ENCODE measurements around the gene OLFM1.
"Not testable (repeated sequence)": the region's sequence is repeated elsewhere in the genome, so short reads cannot be mapped to it uniquely, and the experiment has no call there.

Gene OLFM1

GRCh38 chr9:135160862-135161261 lies 73.4 kb downstream of the OLFM1 start:
- H3K14ac ChIP-seq (ENCODE audit: low read length in 2 of 2) = no peak overlapping the region
- no peak overlapping the region for H2BK5ac ChIP-seq (ENCODE audit: low read depth, low read length, poor library complexity, severe bottlenecking)
- 85% methylated on average over 5 of the region's 7 CpGs for WGBS
- H2AFZ ChIP-seq (ENCODE audit: low read depth, low read length) = no peak overlapping the region
- H3K4ac ChIP-seq (ENCODE audit: low read depth in 1 of 2, low read length in 2 of 2) = no peak overlapping the region
- no peak overlapping the region for H3K27ac ChIP-seq (ENCODE audit: low read length, poor library complexity, severe bottlenecking)
- H3K18ac ChIP-seq (ENCODE audit: low read depth in 1 of 2, low read length in 2 of 2) = no peak overlapping the region
- H3K4me1 ChIP-seq (ENCODE audit: control insufficient read depth, insufficient read depth, low read depth, low read length) = no peaks in the 10 kb centered on the region
- no peak overlapping the region for H2BK120ac ChIP-seq (ENCODE audit: low read depth, low read length)
- no peak overlapping the region for H2AK5ac ChIP-seq (ENCODE audit: low read length, severe bottlenecking)
- H2BK15ac ChIP-seq (ENCODE audit: low read depth, poor library complexity, severe bottlenecking) = no peak overlapping the region
- H3K79me1 ChIP-seq (replicated peaks; ENCODE audit: low read length, poor library complexity, severe bottlenecking) = no peaks in the 10 kb centered on the region
- peaks cover 0 to 43% of the 10 kb centered on the region in 2 experiments for H3K27me3 ChIP-seq (ENCODE audit: control insufficient read depth in 1 of 2, insufficient read depth in 1 of 2, low read length in 2 of 2)
- no peaks in the 10 kb centered on the region for H3K9me3 ChIP-seq (ENCODE audit: control insufficient read depth, low read length)
- H3K4me2 ChIP-seq (ENCODE audit: low read length, poor library complexity, severe bottlenecking) = no peak overlapping the region
- H4K91ac ChIP-seq (ENCODE audit: low read length) = no peak overlapping the region
- H4K8ac ChIP-seq (ENCODE audit: low read length) = no peak overlapping the region
- no peak for DNase-seq
- H3K36me3 ChIP-seq (ENCODE audit: control insufficient read depth in 1 of 2, insufficient read depth in 2 of 2, low read depth in 1 of 2, low read length in 2 of 2) = no peaks in the 10 kb centered on the region
- H3K23ac ChIP-seq (ENCODE audit: low read length in 2 of 2) = no peak overlapping the region
- H3K4me3 ChIP-seq (ENCODE audit: insufficient read depth in 1 of 2, low read depth in 1 of 2, low read length in 2 of 2) = no peak overlapping the region
- H3K9ac ChIP-seq (ENCODE audit: low read length) = no peak overlapping the region
- no peak overlapping the region for H2BK12ac ChIP-seq (ENCODE audit: low read length in 2 of 2)

DNA sequence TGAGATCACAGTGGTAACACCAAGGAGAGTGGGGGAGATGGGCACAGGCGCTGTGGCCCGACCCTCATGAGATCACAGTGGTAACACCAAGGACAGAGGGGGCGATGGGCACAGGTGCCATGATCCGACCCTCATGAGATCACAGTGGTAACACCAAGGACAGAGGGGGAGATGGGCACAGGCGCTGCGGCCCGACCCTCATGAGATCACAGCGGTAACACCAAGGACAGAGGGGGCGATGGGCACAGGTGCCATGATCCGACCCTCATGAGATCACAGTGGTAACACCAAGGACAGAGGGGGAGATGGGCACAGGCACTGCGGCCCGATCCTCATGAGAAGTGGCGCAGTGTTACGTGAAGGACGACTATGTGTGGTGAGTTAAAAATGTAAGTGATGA lies 75.1 kb downstream of the OLFM1 start:
- DNase-seq; H2BK5ac ChIP-seq (ENCODE audit: low read depth, low read length, poor library complexity, severe bottlenecking): not testable (repeated sequence)
- WGBS = 89% methylated on average over 14 of the region's 15 CpGs

DNA sequence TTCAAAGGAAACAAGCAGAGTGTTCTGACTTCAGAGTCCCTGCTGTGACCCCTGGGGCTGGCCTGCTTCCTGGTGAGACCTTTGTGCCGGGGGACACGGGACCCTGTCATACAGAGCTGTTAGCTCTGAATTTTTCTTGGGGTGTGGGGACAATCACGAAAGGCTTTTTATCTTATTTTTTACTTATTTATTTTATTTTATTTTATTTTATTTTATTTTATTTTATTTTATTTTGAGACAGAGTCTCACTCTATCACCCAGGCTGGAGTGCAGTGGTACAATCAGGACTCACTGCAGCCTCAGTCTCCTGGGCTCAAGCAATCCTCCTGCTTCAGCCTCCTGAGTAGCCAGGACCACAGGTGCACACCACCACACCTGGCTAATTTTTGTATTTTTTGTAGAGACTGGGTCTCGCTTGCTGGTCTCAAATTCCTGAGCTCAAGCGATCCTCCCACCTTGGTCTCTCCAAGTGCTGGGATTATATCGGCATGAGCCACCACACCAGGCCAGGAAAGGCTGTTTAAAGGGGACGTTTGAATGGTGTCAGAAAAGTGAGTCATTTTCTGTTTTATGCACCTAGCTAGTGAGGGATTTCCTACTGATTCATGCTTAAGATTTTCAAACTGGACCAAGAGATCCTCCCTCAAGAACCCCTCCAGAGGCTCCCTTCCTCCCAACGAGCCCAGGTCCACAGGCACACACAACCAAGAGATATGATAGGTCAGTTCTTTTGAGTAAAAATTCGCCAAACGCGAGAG lies 75.7 kb downstream of the OLFM1 start:
- H3K27me3 ChIP-seq (ENCODE audit: control insufficient read depth in 1 of 2, insufficient read depth in 1 of 2, low read length in 2 of 2) = peaks cover 0 to 53% of the 10 kb centered on the region in 2 experiments
- H4K91ac ChIP-seq (ENCODE audit: low read length) = no peak overlapping the region
- H3K14ac ChIP-seq (ENCODE audit: low read length in 2 of 2) = no peak overlapping the region
- H3K4me2 ChIP-seq (ENCODE audit: low read length, poor library complexity, severe bottlenecking) = no peak overlapping the region
- no peaks in the 10 kb centered on the region for H3K4me1 ChIP-seq (ENCODE audit: control insufficient read depth, insufficient read depth, low read depth, low read length)
- H3K9me3 ChIP-seq (ENCODE audit: control insufficient read depth, low read length) = no peaks in the 10 kb centered on the region
- H2BK15ac ChIP-seq (ENCODE audit: low read depth, poor library complexity, severe bottlenecking) = no peak overlapping the region
- H3K4ac ChIP-seq (ENCODE audit: low read depth in 1 of 2, low read length in 2 of 2) = no peak overlapping the region
- H2AFZ ChIP-seq (ENCODE audit: low read depth, low read length) = no peak overlapping the region
- no peaks in the 10 kb centered on the region for H3K36me3 ChIP-seq (ENCODE audit: control insufficient read depth in 1 of 2, insufficient read depth in 2 of 2, low read depth in 1 of 2, low read length in 2 of 2)
- H3K9ac ChIP-seq (ENCODE audit: low read length) = no peak overlapping the region
- WGBS = 64% methylated on average over 8 of the region's 11 CpGs
- no peak overlapping the region for H3K18ac ChIP-seq (ENCODE audit: low read depth in 1 of 2, low read length in 2 of 2)
- no peak overlapping the region for H2BK5ac ChIP-seq (ENCODE audit: low read depth, low read length, poor library complexity, severe bottlenecking)
- no peak overlapping the region for H2BK120ac ChIP-seq (ENCODE audit: low read depth, low read length)
- H3K27ac ChIP-seq (ENCODE audit: low read length, poor library complexity, severe bottlenecking) = no peak overlapping the region
- H3K23ac ChIP-seq (ENCODE audit: low read length in 2 of 2) = no peak overlapping the region
- DNase-seq = no peak
- H2AK5ac ChIP-seq (ENCODE audit: low read length, severe bottlenecking) = no peak overlapping the region
- no peak overlapping the region for H2BK12ac ChIP-seq (ENCODE audit: low read length in 2 of 2)
- H3K4me3 ChIP-seq (ENCODE audit: insufficient read depth in 1 of 2, low read depth in 1 of 2, low read length in 2 of 2) = no peak overlapping the region
- H3K79me1 ChIP-seq (replicated peaks; ENCODE audit: low read length, poor library complexity, severe bottlenecking) = no peaks in the 10 kb centered on the region
- H4K8ac ChIP-seq (ENCODE audit: low read length) = no peak overlapping the region

More for the DNA sequence above, 75.1 kb downstream of the OLFM1 start:
- peaks cover 0 to 55% of the 10 kb centered on the region in 2 experiments for H3K27me3 ChIP-seq (ENCODE audit: control insufficient read depth in 1 of 2, insufficient read depth in 1 of 2, low read length in 2 of 2)
- H2AK5ac ChIP-seq (ENCODE audit: low read length, severe bottlenecking); H3K36me3 ChIP-seq (ENCODE audit: control insufficient read depth in 1 of 2, insufficient read depth in 2 of 2, low read depth in 1 of 2, low read length in 2 of 2); H3K27ac ChIP-seq (ENCODE audit: low read length, poor library complexity, severe bottlenecking); H2BK15ac ChIP-seq (ENCODE audit: low read depth, poor library complexity, severe bottlenecking); H3K4me2 ChIP-seq (ENCODE audit: low read length, poor library complexity, severe bottlenecking); H3K9ac ChIP-seq (ENCODE audit: low read length); H3K9me3 ChIP-seq (ENCODE audit: control insufficient read depth, low read length); H4K8ac ChIP-seq (ENCODE audit: low read length); H3K4me3 ChIP-seq (ENCODE audit: insufficient read depth in 1 of 2, low read depth in 1 of 2, low read length in 2 of 2); H2BK12ac ChIP-seq (ENCODE audit: low read length in 2 of 2); H4K91ac ChIP-seq (ENCODE audit: low read length); H3K4ac ChIP-seq (ENCODE audit: low read depth in 1 of 2, low read length in 2 of 2); H3K14ac ChIP-seq (ENCODE audit: low read length in 2 of 2); H3K79me1 ChIP-seq (replicated peaks; ENCODE audit: low read length, poor library complexity, severe bottlenecking); H3K23ac ChIP-seq (ENCODE audit: low read length in 2 of 2); H3K18ac ChIP-seq (ENCODE audit: low read depth in 1 of 2, low read length in 2 of 2); H2AFZ ChIP-seq (ENCODE audit: low read depth, low read length); H2BK120ac ChIP-seq (ENCODE audit: low read depth, low read length); H3K4me1 ChIP-seq (ENCODE audit: control insufficient read depth, insufficient read depth, low read depth, low read length): not testable (repeated sequence)

DNA sequence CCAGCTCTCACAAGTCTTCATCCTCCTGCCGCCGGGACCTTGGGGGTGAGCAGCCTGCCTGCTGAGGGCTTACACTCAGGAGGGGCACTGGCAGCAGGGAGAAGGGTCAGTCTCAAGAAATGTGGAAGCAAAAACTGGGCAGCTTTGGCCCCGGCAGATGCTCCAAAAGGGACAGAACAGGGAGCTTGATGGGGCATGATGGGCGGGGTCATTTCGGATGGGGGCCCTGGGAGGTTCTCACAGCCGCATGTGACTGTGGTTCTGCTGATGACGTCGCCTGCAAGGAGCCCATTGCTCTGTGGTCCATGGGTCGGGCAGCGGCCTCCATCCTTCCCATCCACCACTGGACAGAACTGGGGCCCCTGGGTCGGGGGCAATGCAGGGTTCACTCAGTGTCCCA lies 76.6 kb downstream of the OLFM1 start:
- H2BK12ac ChIP-seq (ENCODE audit: low read length in 2 of 2) = no peak overlapping the region
- 77% methylated on average over 5 of the region's 11 CpGs for WGBS
- H3K18ac ChIP-seq (ENCODE audit: low read depth in 1 of 2, low read length in 2 of 2) = no peak overlapping the region
- no peak overlapping the region for H4K8ac ChIP-seq (ENCODE audit: low read length)
- peaks cover 0 to 48% of the 10 kb centered on the region in 2 experiments for H3K27me3 ChIP-seq (ENCODE audit: control insufficient read depth in 1 of 2, insufficient read depth in 1 of 2, low read length in 2 of 2)
- H3K79me1 ChIP-seq (replicated peaks; ENCODE audit: low read length, poor library complexity, severe bottlenecking) = no peaks in the 10 kb centered on the region
- no peaks in the 10 kb centered on the region for H3K9me3 ChIP-seq (ENCODE audit: control insufficient read depth, low read length)
- no peak overlapping the region for H3K23ac ChIP-seq (ENCODE audit: low read length in 2 of 2)
- H3K4ac ChIP-seq (ENCODE audit: low read depth in 1 of 2, low read length in 2 of 2) = no peak overlapping the region
- H2BK120ac ChIP-seq (ENCODE audit: low read depth, low read length) = no peak overlapping the region
- H3K14ac ChIP-seq (ENCODE audit: low read length in 2 of 2) = no peak overlapping the region
- no peak overlapping the region for H3K4me3 ChIP-seq (ENCODE audit: insufficient read depth in 1 of 2, low read depth in 1 of 2, low read length in 2 of 2)
- H3K9ac ChIP-seq (ENCODE audit: low read length) = no peak overlapping the region
- no peak overlapping the region for H2AK5ac ChIP-seq (ENCODE audit: low read length, severe bottlenecking)
- no peak overlapping the region for H2BK15ac ChIP-seq (ENCODE audit: low read depth, poor library complexity, severe bottlenecking)
- no peak for DNase-seq
- no peaks in the 10 kb centered on the region for H3K4me1 ChIP-seq (ENCODE audit: control insufficient read depth, insufficient read depth, low read depth, low read length)
- H2AFZ ChIP-seq (ENCODE audit: low read depth, low read length) = no peak overlapping the region
- H4K91ac ChIP-seq (ENCODE audit: low read length) = no peak overlapping the region
- H3K36me3 ChIP-seq (ENCODE audit: control insufficient read depth in 1 of 2, insufficient read depth in 2 of 2, low read depth in 1 of 2, low read length in 2 of 2) = no peaks in the 10 kb centered on the region
- no peak overlapping the region for H3K4me2 ChIP-seq (ENCODE audit: low read length, poor library complexity, severe bottlenecking)
- no peak overlapping the region for H2BK5ac ChIP-seq (ENCODE audit: low read depth, low read length, poor library complexity, severe bottlenecking)
- no peak overlapping the region for H3K27ac ChIP-seq (ENCODE audit: low read length, poor library complexity, severe bottlenecking)

Data from mesenchymal stem cell (in vitro differentiated cells and primary cell).